ENCODE data around the gene NPW. TPM values are rescaled to one million over a fixed set of nuclear protein-coding genes. Genes with fewer than 3 reads are reported as not detected.
A peak's percentile ranks its signal among the peaks of the same experiment; 100 is the strongest.

Gene NPW
- total and polyA plus RNA-seq, 9 of the 15 experiments (the other 6 are each of a cell fraction or from before 2014, with no cell fraction given) = 0.14 to 4.0 (median 2.6) TPM; not detected in 4

DNA sequence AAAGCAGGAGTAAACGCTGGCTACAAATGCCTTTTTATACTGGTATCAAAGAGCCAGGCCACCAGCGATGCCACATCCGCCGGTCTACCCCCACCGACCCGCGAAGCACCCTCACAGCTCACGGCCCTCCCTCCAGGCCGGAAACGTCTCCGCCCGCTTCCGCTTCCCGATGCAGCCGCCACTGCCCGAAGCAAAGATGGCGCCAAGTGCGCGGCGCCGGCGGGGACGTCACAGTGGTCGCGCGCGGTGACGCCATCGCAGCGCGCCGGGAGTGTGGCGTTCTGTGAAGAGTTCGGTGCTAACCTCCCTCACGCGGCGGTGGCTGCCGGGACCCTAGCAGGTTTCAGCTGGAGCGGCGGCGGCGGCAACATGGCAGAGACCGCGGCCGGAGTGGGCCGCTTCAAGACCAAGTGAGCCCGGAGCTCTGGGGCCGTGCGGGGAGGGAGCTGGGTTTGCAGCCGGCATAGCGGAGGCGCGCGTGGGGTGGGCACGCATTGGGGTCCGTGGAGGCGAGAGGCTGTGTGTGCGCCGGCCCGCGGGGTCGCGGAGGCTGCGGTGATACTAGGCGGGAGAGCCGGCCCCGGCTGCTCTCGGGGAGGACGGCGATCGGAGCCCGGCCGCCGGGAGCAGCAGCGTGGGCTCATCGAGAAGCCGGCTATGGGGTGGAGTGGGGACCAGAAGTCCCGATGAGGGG is 47.6 kb upstream of the NPW start, which contains the start of gene TBL3 (continued):
- TF ChIP-seq, protein P1, sequence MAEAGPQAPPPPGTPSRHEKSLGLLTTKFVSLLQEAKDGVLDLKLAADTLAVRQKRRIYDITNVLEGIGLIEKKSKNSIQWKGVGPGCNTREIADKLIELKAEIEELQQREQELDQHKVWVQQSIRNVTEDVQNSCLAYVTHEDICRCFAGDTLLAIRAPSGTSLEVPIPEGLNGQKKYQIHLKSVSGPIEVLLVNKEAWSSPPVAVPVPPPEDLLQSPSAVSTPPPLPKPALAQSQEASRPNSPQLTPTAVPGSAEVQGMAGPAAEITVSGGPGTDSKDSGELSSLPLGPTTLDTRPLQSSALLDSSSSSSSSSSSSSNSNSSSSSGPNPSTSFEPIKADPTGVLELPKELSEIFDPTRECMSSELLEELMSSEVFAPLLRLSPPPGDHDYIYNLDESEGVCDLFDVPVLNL (CRISPR knock-in tag; IDR thresholded peaks at IDR 0.05; ENCODE audit: low read depth) = peak; percentile 84; the same call in 1 of the 2 replicates
- no peak for TF ChIP-seq ZSCAN32 (CRISPR knock-in tag; IDR thresholded peaks at IDR 0.05)
- TF ChIP-seq ZSCAN29 (IDR thresholded peaks at IDR 0.05) = no peak; the same call in 1 of the 2 replicates
- TF ChIP-seq ZNF79 (CRISPR knock-in tag; IDR thresholded peaks at IDR 0.05; ENCODE audit: low read depth) = peak; percentile 38; the same call in 1 of the 2 replicates
- peak; percentile 91 for TF ChIP-seq CCNT2 (IDR thresholded peaks at IDR 0.05; ENCODE audit: borderline replicate concordance, extremely low read depth, insufficient read length, low read depth, low read length)
- peak; percentile 95 for TF ChIP-seq MAZ (CRISPR knock-in tag; conservative IDR thresholded peaks at IDR 0.05 in 1 of 2, IDR thresholded peaks at IDR 0.05 in 1 of 2)
- TF ChIP-seq ZNF146 (CRISPR knock-in tag; IDR thresholded peaks at IDR 0.05; ENCODE audit: unreplicated experiment) = no peak
- TF ChIP-seq MBD2 (IDR thresholded peaks at IDR 0.05; ENCODE audit: borderline replicate concordance, low read depth) = peak; percentile 95
- peak; percentile 72; the same call in 1 of the 2 replicates for TF ChIP-seq KLF6 (CRISPR knock-in tag; IDR thresholded peaks at IDR 0.05; ENCODE audit: borderline replicate concordance)
- TF ChIP-seq, protein P2, sequence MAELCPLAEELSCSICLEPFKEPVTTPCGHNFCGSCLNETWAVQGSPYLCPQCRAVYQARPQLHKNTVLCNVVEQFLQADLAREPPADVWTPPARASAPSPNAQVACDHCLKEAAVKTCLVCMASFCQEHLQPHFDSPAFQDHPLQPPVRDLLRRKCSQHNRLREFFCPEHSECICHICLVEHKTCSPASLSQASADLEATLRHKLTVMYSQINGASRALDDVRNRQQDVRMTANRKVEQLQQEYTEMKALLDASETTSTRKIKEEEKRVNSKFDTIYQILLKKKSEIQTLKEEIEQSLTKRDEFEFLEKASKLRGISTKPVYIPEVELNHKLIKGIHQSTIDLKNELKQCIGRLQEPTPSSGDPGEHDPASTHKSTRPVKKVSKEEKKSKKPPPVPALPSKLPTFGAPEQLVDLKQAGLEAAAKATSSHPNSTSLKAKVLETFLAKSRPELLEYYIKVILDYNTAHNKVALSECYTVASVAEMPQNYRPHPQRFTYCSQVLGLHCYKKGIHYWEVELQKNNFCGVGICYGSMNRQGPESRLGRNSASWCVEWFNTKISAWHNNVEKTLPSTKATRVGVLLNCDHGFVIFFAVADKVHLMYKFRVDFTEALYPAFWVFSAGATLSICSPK (IDR thresholded peaks at IDR 0.05; ENCODE audit: borderline replicate concordance) = no peak
- peak; percentile 99 for TF ChIP-seq PHF20 (IDR thresholded peaks at IDR 0.05; ENCODE audit: partially characterized antibody)
- peak; percentile 66 for TF ChIP-seq NFIC (IDR thresholded peaks at IDR 0.05)
- TF ChIP-seq NCOA4 (IDR thresholded peaks at IDR 0.05; ENCODE audit: partially characterized antibody) = no peak
- TF ChIP-seq, protein P3, sequence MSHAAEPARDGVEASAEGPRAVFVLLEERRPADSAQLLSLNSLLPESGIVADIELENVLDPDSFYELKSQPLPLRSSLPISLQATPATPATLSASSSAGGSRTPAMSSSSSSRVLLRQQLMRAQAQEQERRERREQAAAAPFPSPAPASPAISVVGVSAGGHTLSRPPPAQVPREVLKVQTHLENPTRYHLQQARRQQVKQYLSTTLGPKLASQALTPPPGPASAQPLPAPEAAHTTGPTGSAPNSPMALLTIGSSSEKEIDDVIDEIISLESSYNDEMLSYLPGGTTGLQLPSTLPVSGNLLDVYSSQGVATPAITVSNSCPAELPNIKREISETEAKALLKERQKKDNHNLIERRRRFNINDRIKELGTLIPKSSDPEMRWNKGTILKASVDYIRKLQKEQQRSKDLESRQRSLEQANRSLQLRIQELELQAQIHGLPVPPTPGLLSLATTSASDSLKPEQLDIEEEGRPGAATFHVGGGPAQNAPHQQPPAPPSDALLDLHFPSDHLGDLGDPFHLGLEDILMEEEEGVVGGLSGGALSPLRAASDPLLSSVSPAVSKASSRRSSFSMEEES (CRISPR knock-in tag; IDR thresholded peaks at IDR 0.05) = no peak
- no peak for TF ChIP-seq MCM7 (IDR thresholded peaks at IDR 0.05)
- TF ChIP-seq PTBP1 (IDR thresholded peaks at IDR 0.05; ENCODE audit: low read depth, low read length) = no peak
- no peak for TF ChIP-seq HOXB6 (CRISPR knock-in tag; IDR thresholded peaks at IDR 0.05; ENCODE audit: borderline replicate concordance)
- TF ChIP-seq KDM2B (CRISPR knock-in tag; IDR thresholded peaks at IDR 0.05) = no peak
- TF ChIP-seq, protein P4, sequence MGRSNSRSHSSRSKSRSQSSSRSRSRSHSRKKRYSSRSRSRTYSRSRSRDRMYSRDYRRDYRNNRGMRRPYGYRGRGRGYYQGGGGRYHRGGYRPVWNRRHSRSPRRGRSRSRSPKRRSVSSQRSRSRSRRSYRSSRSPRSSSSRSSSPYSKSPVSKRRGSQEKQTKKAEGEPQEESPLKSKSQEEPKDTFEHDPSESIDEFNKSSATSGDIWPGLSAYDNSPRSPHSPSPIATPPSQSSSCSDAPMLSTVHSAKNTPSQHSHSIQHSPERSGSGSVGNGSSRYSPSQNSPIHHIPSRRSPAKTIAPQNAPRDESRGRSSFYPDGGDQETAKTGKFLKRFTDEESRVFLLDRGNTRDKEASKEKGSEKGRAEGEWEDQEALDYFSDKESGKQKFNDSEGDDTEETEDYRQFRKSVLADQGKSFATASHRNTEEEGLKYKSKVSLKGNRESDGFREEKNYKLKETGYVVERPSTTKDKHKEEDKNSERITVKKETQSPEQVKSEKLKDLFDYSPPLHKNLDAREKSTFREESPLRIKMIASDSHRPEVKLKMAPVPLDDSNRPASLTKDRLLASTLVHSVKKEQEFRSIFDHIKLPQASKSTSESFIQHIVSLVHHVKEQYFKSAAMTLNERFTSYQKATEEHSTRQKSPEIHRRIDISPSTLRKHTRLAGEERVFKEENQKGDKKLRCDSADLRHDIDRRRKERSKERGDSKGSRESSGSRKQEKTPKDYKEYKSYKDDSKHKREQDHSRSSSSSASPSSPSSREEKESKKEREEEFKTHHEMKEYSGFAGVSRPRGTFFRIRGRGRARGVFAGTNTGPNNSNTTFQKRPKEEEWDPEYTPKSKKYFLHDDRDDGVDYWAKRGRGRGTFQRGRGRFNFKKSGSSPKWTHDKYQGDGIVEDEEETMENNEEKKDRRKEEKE (IDR thresholded peaks at IDR 0.05; ENCODE audit: borderline replicate concordance in 1 of 2, control insufficient read depth in 1 of 2, low read depth in 2 of 2, low read length in 1 of 2) = no peak; a peak in 1 of 4 replicates

Measured in K562 (cell line).